Activated naive CD4-positive, alpha-beta T cell treated with Interleukin-2 at 50 U/mL for 16 hours (primary cell): ENCODE measurements around the gene INO80B.
"Not testable (repeated sequence)": the region's sequence is repeated elsewhere in the genome, so short reads cannot be mapped to it uniquely, and the experiment has no call there.

Source experiments
- DNase-seq: peaks from one replicate; pipeline ENCODE4 v3.0.0-alpha.2; 2020

Gene INO80B

GRCh38 chr2:74482801-74483674 lies 28.2 kb downstream of the INO80B start, which contains the start of the genes CCDC142 and TTC31:
Gene CCDC142, minus strand, starts transcription at chr2:74482998. Its CDS starts 161 bp downstream, at chr2:74482837.
Gene TTC31, plus strand, starts transcription at chr2:74483081. Its CDS starts 15 bp downstream, at chr2:74483096.
- DNase-seq: peak; percentile 94

DNA sequence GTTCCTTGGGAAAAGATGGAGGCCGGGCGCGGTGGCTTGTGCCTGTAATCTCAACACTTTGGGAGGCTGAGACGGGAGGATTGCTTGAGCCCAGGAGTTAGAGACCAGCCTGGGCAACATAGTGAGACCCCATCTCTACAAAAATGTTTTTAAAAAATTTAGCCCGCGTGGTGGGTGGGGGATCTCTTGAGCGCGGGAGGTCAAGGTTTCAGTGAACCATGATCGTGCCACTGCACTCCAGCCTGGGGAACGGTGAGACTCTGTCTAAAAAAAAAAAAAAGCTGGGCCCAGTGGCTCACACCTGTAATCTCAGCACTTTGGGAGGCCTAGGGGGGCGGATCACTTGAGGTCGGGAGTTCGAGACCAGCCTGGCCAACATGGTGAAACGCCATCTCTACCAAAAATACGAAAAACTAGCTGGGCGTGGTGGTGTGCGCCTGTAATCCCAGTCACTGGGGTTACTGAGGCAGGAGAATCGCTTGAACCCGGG lies 28.8 kb downstream of the INO80B start:
- DNase-seq: not testable (repeated sequence)

DNA sequence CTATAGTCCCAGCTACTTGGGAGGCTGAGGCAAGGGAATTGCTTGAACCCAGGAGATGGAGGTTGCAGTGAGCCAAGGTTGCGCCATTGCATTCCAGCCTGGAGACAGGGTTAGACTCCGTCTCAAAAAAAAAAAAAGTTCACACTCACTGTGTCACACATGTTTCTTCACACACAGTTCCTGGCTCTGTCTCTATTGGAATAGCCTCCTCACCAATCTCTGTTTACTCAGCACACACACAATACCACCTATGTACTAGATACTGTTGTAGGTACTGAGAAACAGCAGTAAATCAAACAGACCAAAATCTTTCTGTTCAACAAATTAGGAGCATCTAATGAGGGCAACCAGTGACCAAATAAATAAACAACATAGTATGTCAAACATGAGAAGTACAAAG lies 31.3 kb downstream of the INO80B start:
- no peak for DNase-seq

- DNase-seq: no peak
Observed at GRCh38 chr2:74488643-74489481, 34.0 kb downstream of the INO80B start.

- no peak for DNase-seq
Observed at GRCh38 chr2:74489906-74490305, 35.0 kb downstream of the INO80B start.

- no peak for DNase-seq
Observed at GRCh38 chr2:74491648-74492544, 37.0 kb downstream of the INO80B start.

- DNase-seq: no peak
Observed at GRCh38 chr2:74493546-74493945, 38.7 kb downstream of the INO80B start.

DNA sequence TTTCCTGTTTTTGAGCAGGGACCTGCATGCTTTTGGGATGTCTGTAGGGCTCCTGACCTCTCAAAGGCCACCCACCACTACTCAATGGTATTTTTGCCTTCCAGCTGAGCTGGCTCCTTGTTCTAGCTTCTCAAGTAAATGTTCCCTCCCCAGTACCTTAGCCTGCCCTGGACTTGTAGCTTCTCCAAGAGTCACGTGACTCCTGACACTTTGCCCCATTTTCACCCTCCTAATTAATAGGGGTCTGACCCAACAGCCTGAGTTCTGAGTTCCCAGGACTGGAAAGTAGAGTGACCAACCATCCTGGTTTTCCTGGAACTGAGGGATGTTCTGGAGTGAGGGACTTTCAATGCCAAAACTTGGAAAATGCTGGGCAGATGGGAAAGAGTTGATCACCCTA lies 40.6 kb downstream of the INO80B start:
- DNase-seq: no peak

DNA sequence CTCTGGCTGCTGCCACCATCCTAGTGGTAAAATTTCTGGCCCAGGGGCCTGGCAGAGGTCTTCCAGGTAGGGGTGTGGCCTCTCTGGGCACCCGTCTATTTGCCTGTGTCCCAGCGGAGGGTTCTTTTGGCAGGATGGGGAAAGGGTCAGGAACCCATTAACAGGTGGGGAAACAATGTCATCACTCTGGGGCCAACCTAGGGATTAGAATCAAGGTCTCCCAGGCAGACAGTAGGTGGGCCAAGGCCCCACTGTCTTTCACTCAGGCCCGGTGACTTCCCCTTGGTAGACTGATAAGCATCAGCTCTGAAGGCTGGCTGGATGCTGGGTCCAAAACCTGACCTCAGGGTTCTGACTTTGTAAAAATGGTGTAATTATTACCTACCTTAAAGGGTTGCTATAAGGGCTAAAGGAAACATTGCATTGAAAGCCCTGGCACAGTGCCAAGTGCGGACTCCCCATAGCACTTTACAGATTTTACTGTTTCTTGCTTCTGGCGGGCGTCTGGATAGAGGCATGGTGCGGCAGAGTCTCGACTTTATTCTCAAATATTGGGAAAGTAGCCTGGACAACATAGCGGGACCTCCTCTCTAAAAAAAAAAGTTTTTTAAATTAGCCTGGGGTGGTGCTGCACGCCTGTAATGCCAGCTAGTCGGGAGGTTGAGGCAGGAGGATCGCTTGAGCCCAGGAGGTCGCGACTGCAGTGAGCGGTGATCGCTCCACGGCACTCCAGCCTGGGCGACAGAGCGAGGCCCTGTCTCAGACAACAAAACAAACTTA lies 42.3 kb downstream of the INO80B start:
- no peak for DNase-seq

DNA sequence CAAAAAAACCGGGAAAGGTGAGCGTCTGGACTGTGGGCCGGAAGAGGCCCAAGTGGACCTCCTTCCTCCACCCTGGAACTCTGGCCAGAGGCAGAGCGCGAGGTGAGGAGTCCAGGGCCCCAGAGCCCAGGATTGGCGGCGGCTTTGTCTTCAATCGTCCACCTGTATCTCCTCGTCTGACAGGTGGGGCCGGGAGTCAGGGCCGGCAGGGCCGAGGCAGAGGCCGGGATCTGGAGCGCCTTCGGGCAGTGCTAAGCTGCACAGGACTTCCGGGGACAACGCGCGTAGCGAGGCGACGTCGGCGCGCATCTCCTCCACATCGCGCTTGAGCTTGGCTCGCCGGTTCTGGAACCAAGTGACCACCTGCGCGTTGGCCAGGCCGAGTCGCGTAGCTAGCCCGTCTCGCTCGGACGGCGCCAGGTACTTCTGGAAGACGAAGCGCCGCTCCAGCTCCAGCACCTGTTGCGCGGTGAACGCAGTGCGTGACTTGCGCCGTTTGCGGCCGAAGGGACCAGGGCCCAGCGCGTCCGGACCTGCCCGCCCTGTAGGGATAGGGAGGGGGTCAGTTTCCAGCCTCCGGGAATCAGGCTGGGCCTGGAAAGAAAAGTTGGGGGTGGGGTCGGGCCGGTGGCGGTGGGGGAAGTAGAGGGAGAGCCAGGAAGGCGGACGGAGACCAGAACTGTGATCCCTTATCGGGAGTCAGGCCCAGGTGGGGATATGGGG lies 43.1 kb downstream of the INO80B start:
- DNase-seq: peak; percentile 24

DNA sequence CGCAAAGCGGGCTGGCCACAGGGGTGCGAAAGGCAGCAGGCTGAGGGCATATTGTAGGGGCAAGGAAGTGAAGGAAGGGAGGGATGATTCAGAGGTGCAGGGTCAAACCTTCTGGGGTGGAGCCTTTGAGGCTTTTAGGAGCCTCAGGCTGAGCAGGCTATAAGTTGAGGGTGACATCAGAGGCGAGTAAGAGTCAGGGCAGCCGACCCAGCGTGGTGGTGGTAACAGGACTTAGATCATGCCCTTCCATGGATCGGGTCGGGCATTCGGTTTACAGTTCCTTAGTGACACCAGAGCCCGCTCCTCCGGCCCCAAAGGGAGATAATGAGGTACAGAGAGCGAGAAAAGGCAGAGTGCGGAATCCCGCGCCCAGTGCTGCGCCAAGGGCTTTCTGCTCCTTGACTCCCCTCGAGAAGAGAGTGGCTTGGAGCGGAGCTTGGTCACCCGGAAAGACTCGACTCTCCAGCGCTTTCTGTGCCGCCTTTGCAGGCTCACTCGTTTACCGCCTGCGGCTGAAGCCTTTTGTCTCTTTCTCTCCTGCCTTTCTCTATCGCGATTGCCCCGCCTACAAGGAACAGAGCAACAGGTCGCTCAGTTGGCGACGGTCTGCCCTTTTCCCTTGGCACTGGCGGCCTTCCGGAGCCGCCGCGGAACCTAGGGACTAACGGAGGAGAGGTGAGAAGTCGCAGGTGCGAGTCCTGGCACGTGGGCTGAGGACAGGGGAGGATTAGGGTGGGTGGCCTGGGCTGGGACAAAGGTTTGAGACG lies 43.8 kb downstream of the INO80B start:
- DNase-seq: no peak

DNA sequence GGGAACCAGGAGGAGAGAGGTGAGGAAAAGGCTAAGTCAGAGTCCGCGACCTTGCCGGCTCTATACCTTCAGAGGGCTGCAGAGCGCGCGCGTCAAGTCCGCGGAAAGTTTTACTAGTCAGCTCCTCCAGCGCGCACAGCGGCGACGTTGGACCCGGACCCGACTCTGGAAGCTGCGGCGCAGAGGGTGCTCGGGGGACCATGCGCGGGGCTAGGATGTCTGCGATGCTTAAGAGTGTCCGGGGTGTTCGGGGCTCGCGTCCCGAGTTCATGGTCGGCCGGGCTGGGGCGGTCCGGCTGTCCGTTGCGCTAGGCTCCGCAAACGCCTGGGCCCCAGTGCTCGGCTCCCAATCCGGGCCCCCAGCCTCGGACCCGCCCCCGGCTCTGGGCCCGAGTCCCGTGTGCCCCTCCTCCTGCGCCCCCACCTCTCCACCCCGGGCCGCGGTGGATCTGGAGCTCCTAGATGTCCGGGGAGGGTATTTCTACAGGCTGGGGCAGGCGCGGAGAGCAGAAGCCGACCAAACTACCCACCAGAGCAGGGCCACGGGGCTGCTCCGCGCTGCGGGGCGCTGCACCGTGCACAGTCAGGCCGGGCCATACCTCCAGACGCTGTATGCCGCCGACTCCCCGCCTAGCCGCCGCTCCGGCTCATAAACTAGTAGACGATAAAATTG lies 44.5 kb downstream of the INO80B start, which contains the start of gene LBX2:
Gene LBX2 (minus strand): TSS at position 337 of the 673 bp plus-strand sequence. CDS start 66 bp downstream, at position 271.
- peak; percentile 33 for DNase-seq

DNA sequence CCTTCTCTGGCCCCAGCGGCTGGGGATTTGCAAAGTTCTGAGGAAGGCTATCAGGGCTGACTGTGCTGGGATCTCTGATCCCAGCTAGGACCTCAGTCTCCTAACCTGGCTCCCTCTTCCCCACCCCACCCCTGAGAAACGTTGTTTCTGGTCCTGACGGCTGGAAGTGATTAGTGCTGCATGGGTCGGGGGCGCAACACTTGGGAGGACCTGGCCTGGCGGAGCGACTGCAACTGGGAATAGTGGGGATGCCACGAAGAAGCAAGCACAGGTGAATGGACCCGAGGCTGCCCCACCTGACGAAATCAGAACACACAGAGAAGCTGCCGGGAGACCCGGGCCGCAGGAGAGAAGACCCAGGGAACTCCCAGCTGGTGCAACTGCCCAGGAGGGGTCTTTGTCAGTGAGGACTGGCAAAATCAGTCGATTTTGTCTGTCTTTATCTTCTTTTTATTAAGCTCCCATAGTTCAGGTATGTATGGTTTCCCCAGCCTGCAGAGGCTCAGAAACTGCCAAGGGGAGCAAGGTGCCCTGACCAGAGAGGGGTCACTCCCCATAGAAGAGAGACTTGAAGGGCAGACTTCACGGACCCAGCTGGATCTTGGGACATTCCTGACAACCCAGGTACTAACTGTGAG lies 45.2 kb downstream of the INO80B start:
- no peak for DNase-seq

DNA sequence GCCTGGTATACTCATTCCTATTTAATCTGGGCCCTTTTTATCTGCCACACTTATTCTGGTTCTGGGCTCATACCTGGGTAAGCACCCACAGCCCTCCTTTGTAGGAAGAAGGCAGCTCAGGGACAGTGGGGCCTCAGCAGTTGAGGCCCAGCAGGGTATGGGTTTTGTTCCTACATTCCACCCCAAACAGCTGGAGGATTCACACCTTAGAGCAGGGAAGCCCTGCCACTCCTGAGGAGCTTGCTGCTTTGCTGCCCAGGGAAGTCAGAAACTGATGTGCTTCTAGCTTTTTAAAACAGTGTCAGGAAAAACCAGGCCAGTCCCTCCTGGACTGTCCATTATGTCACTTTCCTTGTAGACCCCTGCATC lies 45.7 kb downstream of the INO80B start:
- DNase-seq: no peak

DNA sequence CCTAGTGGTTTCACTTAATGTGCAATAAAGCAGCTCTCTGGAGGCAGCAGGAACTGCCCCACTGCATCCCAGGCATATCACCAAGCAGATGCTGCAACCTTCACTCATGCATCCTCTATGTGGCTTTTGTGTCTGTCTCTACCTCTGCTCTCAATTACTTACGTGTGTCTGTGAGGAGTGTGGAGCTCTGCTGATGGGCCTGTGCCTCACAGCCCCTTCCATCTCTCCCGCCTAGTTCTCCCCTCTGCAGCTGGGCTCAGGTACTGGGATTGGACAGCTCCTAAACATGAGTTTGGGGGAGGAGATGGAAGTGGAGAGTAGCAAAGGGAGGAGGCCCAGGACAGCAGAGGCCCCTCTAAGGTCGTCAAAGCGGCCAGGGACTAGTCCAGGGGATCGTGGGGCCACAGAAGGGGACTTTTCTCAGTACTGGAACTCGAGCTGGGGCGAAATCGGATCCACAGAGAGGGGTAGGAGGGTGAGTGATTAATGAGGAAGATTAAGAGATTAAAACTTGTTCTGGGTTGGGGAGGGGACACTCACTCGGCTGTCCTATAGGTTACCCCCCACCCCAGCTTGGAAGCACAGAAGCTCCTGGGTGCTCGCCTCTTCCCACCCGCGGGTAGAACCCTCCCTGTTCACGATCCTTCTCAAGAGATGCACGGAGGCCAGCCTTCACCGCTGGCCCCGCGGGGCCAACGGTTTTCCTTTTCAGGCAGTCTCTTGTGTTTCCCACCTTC lies 46.6 kb downstream of the INO80B start:
- DNase-seq: no peak

DNA sequence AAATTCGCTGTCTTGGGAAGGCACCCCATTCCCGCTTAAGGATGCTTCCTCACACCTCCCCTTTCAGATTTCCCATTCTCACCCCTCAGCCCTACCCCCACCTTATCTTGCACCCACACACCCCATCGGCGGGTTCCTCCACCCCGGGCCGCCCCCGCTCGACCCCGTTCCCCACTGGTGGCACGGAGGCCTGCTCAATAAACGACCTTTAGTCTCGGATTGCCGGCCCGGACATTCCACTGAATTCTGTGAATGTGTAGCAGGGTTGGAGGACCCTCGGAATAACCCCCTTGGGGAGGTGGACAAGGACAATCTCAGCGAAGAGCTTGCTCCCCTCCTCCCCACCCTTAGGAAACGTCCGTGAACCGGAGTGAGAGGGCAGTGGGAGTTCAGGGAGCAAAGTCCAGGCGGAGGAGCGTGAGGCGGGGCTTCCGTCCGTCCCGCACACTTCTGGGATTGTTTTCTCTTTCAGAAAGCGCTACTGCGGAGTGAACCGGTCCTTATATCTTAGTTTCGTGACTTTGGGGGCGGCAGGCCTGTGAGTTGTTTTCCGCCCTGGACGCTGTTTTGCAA lies 47.3 kb downstream of the INO80B start:
- DNase-seq: no peak

- peak; percentile 43 for DNase-seq
Observed at GRCh38 chr2:74502720-74503505, 48.0 kb downstream of the INO80B start.
